Large intestine (tissue), 3 donors: ENCODE data around the gene CYSTM1. TPM values are rescaled to one million over a fixed set of nuclear protein-coding genes. Genes with fewer than 3 reads are reported as not detected.

ENCODE experiments used
- DNase-seq, 2 donors: peaks; one replicate each; pipeline versions ENCODE4 v3.0.0 to v3.0.0-alpha.2; 2013
- H3K27ac ChIP-seq: one replicate; pipeline ENCODE4 v1.5.1; 2013; ENCODE audit warnings: low read length
- H3K27me3 ChIP-seq: 2 replicates; pipeline ENCODE4 v1.6.1; 2013; ENCODE audit warnings: low read length; ENCODE audit not compliant: control insufficient read depth, insufficient read depth
- H3K36me3 ChIP-seq: 2 replicates; pipeline ENCODE4 v1.6.1; 2013; ENCODE audit warnings: low read length; ENCODE audit not compliant: control insufficient read depth, insufficient read depth
- H3K4me1 ChIP-seq: one replicate; pipeline ENCODE4 v1.6.1; 2013; ENCODE audit warnings: low read length; ENCODE audit not compliant: control insufficient read depth, insufficient read depth
- H3K4me3 ChIP-seq: one replicate; pipeline ENCODE4 v1.5.1; 2013; ENCODE audit warnings: low read length
- H3K9me3 ChIP-seq: one replicate; pipeline ENCODE4 v1.6.1; 2013; ENCODE audit warnings: mild to moderate bottlenecking, low read depth, low read length, moderate library complexity; ENCODE audit not compliant: control insufficient read depth
- WGBS: methylation state at CpG from one replicate; pipeline ENCODE4 v1.1.5; 2013; ENCODE audit warnings: low lambda C conversion rate; ENCODE audit not compliant: insufficient coverage; 5-methylcytosine and 5-hydroxymethylcytosine counted together
- polyA plus RNA-seq: library from polyadenylated mRNA; unstranded; fragments of 120-200 nt; gene quantifications from one replicate; pipeline ENCODE4 v1.2.1, GENCODE V29; 2013

The CYSTM1 gene
- polyA plus RNA-seq, 1 donor = 94.5 TPM

DNA sequence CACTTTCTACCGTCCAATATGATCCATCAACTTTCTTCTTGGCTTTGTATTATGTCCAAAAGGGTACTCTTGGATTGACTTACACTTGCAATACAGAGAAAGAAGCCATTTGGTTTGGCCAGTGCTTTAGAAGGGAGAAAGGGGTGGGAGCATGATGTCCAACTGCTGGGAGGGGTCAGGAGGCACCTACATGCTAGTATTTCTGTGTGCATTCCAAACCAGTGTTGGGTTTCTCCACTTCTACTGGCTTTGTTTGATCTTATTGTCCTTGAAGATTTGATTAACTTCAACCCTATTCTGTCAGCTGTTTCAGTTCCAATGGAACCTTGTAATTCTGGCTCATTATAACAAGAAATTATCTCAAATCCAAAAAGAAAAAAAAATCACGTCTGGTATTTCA is 27.6 kb downstream of the CYSTM1 start:
- H3K36me3 ChIP-seq = peaks cover 3% of the 10 kb centered on the region
- DNase-seq = no peak
- whole genome bisulfite sequencing = no CpG with 5 or more reads among the region's 2 CpGs
- peaks cover 5% of the 10 kb centered on the region for H3K4me1 ChIP-seq
- H3K27ac ChIP-seq = no peak overlapping the region
- H3K27me3 ChIP-seq = no peaks in the 10 kb centered on the region
- no peak overlapping the region for H3K4me3 ChIP-seq
- no peaks in the 10 kb centered on the region for H3K9me3 ChIP-seq

DNA sequence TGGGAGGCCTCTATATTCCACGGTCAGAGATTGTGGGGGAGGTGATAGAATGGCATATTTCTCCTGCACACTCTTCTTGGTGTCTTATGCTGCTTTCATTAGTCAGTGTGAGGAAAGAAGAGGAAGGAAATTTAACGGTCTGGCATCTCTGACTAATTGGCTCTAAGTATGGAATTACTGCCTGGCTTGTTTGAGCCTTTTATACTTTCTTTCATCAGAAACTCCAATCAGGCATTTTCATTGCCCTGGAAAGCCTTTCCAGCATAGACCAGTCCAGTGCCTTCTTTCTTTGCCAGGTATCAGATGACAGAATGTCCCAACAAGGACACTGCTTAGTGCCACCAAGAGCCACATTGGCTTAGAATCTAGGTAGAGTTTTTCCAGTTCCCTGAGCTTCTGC is 30.2 kb downstream of the CYSTM1 start:
- Histone ChIP-seq H3K36me3 (peaks cover 2% of the 10 kb centered on the region), H3K9me3 (no peaks in the 10 kb centered on the region), H3K4me1 (peaks cover 5% of the 10 kb centered on the region), H3K4me3 (no peak overlapping the region), H3K27me3 (no peaks in the 10 kb centered on the region), H3K27ac (no peak overlapping the region)
- WGBS = no CpG with 5 or more reads among the region's 2 CpGs
- no peak for DNase-seq

DNA sequence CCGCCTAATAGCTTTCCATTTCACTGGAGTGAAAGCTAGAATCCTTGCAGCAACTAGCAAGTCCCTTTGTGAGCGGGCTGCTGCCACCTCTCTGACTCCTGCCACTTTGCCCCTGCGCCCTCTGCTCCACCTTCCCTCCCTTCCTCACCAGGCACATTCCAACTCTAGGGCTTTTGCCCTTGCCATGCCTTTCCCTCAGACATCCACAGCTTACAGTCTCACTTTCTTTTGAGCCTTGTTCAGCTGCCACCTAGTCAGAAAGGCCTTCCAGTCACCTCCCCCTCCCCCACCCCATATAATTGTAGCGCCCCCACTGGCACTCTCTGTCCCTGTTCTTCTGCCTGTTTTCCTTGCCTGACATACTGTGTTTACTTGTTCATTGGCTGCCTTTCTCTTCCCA is 31.0 kb downstream of the CYSTM1 start:
- 82% methylated on average over 4 of the region's 4 CpGs for WGBS
- DNase-seq = no peak
- H3K27me3 ChIP-seq = no peaks in the 10 kb centered on the region
- no peak overlapping the region for H3K4me3 ChIP-seq
- H3K36me3 ChIP-seq = peaks cover 3% of the 10 kb centered on the region
- no peak overlapping the region for H3K27ac ChIP-seq
- peaks cover 5% of the 10 kb centered on the region for H3K4me1 ChIP-seq
- no peaks in the 10 kb centered on the region for H3K9me3 ChIP-seq

DNA sequence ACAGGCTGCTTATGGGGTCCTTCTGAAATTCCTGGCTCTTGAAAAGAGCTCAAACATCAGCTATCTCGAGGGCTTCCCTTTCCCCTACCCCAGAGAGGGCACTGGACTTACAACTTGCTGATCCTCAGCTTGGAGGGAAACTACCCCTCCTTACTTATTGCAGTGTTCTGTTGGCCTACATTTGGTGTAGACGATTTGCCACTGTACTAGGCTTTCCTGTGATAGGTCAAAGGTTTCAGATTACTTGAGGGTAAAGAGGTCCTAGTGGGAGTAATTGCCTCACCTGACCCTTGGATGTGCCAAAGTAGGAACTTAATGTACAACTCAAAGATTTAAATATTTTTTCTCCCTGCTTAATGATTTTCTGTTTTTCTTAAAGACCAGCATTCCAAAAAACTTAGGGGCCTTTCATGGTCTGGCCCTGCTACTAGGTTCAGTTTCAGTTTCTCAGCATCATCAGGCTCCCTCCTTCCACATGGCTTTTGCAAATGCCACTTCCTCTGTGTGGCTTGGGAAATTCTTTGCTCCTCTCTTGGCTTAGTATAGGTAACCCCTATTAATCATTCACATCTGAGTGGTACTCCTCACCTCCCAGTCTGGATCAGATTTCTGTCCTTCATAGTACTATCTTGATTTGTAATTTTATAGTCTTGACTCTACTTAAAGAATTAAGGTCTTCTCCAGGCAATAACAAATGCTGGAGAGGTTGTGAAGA is 32.4 kb downstream of the CYSTM1 start:
- Histone ChIP-seq H3K27me3 (no peaks in the 10 kb centered on the region), H3K27ac (no peak overlapping the region), H3K36me3 (peaks cover 3% of the 10 kb centered on the region), H3K4me3 (no peak overlapping the region), H3K9me3 (no peaks in the 10 kb centered on the region), H3K4me1 (peaks cover 5% of the 10 kb centered on the region)
- no peak for DNase-seq
- WGBS = no CpG with 5 or more reads among the region's 2 CpGs

DNA sequence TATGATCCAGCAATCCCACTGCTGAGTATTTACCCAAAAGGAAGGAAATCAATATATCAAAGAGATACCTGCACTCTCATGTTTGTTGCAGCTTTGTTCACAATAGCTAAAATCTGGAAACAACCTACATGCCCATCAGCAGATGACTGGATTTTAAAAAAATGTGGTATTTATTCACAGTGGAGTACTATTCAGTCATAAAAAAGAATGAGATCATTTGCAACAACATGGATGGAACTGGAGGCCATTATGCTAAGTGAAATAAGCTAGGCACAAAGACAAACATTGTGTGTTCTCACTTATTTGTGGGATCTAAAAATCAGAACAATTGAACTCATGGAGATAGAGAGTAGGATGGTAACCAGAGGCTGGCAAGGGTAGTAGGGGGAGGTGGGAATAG is 33.1 kb downstream of the CYSTM1 start:
- Histone ChIP-seq H3K4me3 (no peak overlapping the region), H3K27me3 (no peaks in the 10 kb centered on the region), H3K9me3 (no peaks in the 10 kb centered on the region), H3K36me3 (peaks cover 3% of the 10 kb centered on the region), H3K27ac (no peak overlapping the region), H3K4me1 (peaks cover 5% of the 10 kb centered on the region)
- DNase-seq = no peak

DNA sequence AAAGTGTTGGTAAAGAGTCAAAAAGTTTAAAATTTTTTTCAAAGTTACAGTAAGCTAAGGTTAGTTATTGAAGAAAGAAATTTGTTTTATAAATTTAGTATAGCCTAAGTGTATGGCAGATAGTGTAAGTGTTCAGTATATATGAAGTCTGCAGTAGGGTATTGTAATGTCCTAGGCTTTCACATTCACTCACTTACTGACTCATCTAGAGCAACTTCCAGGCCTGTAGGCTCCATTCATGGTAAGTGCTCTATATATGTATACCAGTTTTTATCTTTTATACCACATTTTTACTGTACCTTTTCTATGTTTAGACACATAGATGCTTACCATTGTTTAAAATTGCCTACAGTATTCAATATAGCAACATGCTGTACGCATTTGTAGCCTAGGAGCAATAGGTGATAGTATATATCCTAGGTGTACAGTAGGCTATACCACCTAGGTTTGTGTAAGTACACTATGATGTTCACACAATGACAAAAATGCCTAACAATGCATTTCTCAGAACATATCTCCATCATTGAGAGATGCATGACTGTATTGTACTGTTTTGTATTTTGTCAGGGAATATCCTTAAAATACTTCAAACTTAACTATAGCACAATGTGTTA is 38.5 kb downstream of the CYSTM1 start:
- no peak overlapping the region for H3K27ac ChIP-seq
- no CpG with 5 or more reads among the region's 1 CpG for WGBS

DNA sequence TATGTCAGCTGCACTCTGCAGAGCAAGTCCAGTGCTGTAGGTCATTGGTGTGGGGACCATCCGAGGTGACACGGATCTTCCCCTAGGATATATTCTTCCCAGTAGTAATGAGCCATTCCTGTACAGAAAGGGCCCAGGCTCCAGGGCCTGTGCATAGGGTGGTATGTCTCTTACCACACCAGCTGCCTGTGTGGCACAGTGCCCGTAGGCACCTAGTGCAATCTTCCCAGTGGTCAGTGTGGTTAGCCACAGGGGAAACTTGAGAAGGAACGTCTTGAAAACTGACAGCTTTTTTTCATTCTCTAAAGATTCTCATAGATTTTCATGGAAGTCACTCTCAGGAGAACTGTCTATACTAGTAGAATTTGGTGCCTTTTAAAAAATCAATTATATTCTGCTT is 39.8 kb downstream of the CYSTM1 start:
- no peak for DNase-seq
- Histone ChIP-seq H3K4me3 (no peak overlapping the region), H3K27ac (no peak overlapping the region), H3K9me3 (no peaks in the 10 kb centered on the region), H3K36me3 (peaks cover 3% of the 10 kb centered on the region), H3K4me1 (peaks cover 42% of the 10 kb centered on the region), H3K27me3 (no peaks in the 10 kb centered on the region)
- 100% methylated on average over 1 of the region's 4 CpGs for WGBS

More for the DNA sequence above, 38.5 kb downstream of the CYSTM1 start:
- H3K27me3 ChIP-seq = no peaks in the 10 kb centered on the region
- no peak for DNase-seq
- no peak overlapping the region for H3K4me3 ChIP-seq
- H3K36me3 ChIP-seq = peaks cover 3% of the 10 kb centered on the region
- H3K9me3 ChIP-seq = no peaks in the 10 kb centered on the region
- peaks cover 31% of the 10 kb centered on the region for H3K4me1 ChIP-seq

DNA sequence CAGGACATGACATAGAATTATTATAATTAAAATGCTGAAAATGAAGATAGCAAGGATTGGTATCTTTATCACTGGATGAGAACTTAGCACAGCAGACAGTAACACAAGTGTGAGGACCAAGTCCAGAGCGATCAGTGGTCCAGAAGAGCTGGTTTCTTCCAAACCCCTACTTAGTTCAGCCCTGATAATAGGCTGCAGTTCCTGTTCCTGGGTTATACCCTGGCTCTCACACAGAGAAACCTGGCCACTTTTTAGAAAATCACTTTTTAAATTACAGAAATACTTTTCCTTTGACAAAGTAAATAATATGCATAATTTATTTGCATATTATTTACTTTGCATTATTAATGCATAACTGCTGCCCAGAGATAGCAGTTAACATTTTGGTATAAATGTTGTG is 40.3 kb downstream of the CYSTM1 start:
- H3K9me3 ChIP-seq = no peaks in the 10 kb centered on the region
- no peaks in the 10 kb centered on the region for H3K27me3 ChIP-seq
- H3K27ac ChIP-seq = no peak overlapping the region
- H3K4me3 ChIP-seq = no peak overlapping the region
- H3K36me3 ChIP-seq = peaks cover under 1% of the 10 kb centered on the region
- DNase-seq = no peak
- no CpG with 5 or more reads among the region's 1 CpG for WGBS
- H3K4me1 ChIP-seq = peaks cover 47% of the 10 kb centered on the region

DNA sequence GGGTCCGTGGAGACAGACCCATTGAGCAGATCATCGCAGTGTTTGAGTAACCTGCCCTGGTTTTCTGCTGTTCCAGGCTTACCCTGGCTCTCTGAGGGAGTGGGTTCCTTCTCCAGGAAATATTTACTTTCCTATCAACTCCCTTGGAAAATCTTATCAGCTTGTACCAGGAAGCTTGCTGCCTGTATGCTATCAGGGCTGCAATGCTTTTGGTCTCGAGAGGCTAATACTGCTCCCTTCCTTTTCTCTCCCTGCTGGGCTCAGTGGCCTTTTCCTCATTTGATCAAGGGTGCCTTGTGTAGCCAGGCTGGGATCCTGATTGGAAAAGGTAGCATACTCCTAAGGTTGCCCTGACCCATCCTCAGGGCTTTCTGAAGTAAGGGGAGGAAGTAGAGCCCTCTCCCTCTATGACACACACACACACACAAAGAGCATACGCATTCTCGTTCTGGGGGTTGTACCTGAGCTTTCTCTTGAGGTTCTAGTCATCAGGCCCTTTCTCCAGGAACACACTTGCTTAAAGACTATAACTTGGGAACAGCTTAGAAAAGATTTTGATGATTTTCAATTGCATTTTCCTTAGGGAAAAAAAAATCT is 41.6 kb downstream of the CYSTM1 start:
- DNase-seq = peak in 1 of 2 donors; percentile 84
- no CpG with 5 or more reads among the region's 5 CpGs for WGBS
- no peaks in the 10 kb centered on the region for H3K27me3 ChIP-seq
- no peaks in the 10 kb centered on the region for H3K36me3 ChIP-seq
- H3K9me3 ChIP-seq = no peaks in the 10 kb centered on the region
- peaks cover 59% of the 10 kb centered on the region for H3K4me1 ChIP-seq
- peak overlapping the region; percentile 71 for H3K27ac ChIP-seq
- no peak overlapping the region for H3K4me3 ChIP-seq

DNA sequence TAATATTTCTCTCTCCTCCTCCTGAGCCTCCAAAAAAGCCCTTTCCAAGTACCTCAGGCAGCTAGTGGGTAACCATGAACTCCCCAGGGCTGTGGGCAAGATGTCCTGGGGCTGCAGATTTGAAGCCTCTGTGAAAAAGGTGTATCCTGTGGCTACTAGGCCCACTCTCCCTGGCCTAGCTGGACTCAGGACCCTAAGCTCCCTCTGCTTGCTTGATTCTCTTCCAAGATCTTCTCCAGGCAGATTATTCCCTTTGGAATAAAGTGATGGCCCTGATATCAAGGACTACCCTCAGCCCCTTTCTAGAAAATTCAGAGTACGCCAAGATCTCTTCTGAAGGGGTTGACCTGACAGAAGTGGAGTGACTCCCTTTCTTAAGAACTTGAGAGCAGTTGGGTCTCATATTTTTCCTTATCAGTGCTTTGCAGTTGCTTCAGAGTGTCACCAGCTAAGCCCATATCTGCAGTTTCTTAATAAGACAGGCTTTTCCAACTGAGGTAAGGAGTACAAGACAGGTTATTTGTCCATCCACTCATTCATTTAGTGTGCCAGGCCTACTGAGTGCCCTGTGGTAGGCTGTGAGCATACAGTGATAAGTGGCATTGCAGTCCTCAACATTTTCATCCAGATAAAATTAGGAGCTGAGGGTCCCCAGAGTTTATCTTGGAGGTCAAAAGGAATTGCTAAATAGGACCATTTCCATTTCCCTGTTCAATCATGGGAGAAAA is 42.5 kb downstream of the CYSTM1 start:
- Histone ChIP-seq H3K9me3 (no peaks in the 10 kb centered on the region), H3K36me3 (no peaks in the 10 kb centered on the region), H3K4me3 (no peak overlapping the region), H3K27ac (peak overlapping the region; percentile 71), H3K27me3 (no peaks in the 10 kb centered on the region), H3K4me1 (peaks cover 67% of the 10 kb centered on the region)
- no CpG with 5 or more reads among the region's 1 CpG for WGBS
- no peak for DNase-seq
